Measurements from ENCODE around the gene MARCHF4.

The MARCHF4 gene

DNA sequence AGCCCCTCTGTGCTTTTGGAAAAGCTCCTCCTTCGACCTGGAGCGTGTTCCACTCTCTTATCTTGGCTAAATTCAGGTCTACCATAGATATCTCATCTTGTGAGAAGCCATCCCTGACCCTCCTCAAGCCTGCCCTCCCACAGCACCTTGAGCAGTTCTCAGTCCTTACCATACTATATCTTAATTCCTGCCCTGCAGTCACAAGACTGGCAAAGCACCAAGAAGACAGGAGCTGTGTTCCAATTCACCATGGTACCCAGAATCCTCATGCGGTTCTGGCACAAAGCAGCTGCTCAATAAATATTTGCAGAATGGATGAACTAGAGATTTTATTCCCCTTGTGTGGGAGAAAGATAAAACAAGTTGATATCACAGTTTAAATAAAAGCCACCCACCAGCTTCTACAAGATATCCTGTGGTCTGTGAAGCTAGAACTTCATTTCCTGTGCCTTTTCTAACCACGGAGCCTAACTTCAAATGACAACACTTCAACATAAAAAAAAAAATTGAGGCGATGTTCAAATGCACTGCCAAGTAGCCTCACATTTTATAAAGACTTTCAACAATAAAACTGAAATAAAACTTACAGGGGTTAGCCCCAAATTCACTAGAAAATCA, 19.5 kb downstream of the MARCHF4 start:
- DNase-seq, result no peak

DNA sequence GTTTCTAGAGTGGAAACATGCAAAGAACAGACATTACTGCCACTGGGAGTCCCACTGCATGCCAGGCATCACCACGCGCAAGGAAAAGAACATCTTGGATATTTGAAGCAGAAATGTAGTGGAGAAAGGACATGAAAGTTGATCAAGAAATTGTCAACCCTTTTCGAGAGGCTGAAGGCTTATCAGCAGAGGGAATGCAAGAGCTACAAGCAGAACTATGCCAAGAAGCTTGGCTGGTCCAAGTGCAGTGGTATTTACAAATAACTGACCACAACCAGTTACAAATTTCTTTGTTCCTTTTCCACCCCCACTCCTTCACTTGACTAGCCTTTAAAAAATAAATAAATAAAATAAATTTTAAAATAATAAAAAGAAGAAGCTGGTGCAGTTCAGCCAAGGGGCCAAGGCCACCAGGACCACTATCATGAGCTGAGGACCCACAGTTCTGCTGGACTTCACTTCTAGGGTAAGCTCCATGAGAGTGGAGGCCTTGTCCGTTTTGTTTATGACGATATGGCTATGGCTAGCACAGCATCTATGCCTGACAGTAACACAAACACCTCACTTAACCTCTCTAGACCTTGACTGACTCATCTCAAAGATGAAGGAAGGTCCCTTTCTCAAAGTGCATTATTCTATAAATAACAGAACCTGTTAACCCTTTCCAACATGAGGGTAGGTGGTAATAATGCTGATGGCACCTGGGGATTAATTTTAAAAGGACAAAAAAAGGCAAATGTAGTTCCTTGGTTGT, 20.9 kb downstream of the MARCHF4 start:
- no peak for DNase-seq

DNA sequence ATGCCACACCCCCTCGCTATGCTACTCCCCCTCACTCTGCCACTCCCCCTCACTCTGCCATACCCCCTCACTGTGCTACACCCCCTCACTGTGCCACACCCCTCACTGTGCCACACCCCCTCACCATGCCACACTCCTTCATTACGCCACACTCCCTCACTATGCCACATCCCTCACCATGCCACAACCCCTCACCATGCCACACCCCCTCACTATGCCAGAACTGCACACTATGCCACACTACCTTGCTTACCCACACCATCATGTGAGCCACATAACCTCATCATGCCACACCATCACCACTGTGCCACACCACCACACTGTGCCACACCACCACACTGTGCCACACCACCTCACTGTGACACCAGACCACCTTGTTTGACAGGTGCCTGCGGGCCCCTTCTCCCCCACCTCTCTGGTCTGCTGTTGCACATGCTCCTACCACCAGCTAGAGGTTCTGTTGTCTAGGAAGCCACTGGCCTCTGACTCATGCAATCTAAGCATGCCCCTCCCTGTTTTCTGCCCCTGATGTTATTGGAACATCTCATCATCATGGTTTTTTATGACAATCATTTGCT, 22.0 kb downstream of the MARCHF4 start:
- DNase-seq, result no peak

DNA sequence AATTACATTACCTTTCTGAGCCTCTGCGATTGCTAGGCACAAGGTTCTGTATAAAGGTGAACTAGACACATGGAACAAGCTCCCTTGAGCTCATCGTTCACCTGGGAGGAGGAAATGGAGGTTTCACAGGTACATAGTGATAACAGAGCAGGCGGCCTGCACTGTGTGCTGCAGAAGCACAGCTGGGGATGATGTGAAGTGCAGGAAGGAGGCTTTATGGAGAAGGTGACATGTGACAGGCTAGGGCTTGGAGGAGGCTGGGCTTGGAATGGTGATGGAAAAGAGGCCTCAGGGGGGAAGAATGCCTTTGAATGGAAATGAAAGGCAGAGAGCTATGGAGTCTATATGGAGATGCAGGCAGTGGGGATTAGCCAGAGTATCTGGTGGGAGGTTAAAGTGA, 22.9 kb downstream of the MARCHF4 start:
- DNase-seq, result no peak

DNA sequence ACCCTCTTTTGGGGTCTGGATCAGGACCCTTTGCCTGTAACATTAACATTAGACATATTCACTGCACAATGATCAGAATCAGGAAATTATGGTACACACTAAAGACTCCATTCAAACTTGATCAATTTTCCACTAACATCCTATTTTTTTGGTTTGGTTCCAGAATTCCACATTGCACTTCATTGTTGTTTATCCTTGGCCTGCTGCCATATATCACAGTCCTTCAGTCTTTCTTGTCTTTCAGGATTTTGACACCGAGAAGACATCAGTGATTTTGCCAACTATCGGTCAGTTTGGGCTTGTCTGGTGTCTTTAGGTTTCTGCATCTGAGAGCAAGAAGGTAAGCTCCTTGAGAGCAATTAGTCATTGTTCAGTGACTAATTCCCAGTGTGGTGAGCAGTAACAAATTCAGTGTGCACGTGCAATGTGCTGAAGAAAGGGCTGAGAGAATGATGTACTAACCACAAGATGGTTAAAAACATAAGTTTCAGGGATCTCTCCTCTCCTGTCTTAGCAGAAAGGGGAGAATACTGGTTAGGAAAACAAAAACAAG, 23.5 kb downstream of the MARCHF4 start:
- DNase-seq, result no peak

DNA sequence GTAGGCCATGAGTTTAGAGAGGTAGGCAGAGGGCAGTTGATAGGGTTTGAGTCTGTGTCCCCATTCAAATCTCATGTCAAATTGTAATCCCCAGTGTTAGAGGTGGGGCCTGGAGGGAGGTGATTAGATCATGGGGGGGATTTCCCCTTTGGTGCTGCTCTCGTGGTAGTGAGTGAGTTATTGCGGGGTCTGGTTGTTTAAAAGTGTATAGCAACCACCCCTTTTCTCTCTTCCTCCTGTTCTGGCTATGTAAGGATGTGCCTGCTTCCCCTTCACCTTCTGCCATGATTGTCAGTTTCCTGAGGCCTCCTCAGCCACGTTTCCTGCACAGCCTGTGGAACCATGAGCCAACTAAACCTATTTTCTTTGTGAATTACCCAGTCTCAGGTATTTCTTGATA, 25.5 kb downstream of the MARCHF4 start:
- no peak for DNase-seq

DNA sequence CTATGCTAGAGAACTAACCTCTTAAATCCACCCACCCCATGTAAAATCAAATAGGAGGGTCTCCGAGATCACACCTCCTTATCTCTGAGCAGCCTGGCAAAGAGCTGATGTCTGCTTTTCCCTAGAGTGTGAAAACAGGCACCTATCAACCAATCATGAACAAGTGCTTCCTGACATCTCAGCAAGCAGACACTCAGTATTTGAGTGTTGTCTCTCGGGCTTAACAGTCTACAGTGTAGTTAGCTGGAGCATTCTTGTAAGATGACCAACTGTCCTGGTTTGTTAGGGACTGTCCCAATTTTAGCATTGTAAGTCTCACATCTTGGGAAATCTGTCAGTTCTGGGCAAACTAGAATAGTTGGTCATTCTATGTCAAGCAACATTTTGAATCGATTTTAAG, 26.4 kb downstream of the MARCHF4 start:
- DNase-seq, result no peak

DNA sequence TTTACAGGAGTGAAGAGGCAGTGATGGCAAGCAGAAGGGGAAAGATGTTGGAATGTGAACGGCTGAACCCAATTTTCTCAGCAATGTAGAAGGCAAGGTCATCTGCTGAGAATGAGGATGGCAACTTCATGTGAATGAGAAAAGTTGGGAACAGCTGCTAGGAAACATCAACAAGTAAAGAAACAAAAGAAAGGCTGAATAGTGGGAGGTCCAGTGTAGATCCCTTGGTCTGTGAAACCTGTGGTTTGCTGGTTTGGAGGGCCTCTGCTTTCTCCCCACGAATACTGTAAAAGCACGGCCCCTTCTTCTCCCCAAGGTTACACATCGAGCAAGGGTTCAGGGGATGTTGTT, 27.4 kb downstream of the MARCHF4 start:
- DNase-seq, result no peak

DNA sequence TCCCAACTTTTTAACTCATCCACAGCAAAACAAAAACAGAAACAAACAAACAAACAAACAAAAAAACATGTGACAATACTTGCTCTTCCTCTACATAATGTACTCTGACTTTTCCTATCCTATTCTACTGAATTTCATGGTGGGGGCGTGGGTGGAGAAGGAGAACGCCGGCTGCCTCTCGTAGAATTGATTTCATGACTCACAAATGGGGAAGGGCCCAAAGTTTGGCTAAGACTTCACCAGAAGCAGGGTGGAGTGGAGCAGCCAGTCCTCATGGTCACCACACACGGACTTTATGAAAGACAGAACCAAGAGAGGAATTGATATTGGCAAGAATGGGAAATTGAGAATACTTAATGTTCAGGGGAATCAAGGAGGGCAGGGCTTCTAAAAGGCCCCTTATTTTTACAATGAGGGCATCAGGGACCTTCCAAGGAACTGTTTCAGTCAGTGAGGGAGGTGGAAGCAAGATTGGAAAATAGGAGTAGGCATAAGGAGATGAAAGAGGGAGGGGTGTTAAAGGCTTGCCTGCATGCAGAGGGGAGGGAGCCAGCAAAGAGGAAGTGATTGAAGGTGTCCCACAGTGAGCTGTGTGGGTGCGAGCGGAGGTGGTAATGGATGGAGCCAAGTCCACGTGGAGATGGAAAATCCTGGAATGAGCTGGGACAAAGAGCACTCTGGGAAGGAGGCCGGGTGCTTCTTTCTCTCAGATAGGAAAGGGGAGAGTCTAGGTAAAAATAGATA, 27.9 kb downstream of the MARCHF4 start:
- DNase-seq, result no peak

DNA sequence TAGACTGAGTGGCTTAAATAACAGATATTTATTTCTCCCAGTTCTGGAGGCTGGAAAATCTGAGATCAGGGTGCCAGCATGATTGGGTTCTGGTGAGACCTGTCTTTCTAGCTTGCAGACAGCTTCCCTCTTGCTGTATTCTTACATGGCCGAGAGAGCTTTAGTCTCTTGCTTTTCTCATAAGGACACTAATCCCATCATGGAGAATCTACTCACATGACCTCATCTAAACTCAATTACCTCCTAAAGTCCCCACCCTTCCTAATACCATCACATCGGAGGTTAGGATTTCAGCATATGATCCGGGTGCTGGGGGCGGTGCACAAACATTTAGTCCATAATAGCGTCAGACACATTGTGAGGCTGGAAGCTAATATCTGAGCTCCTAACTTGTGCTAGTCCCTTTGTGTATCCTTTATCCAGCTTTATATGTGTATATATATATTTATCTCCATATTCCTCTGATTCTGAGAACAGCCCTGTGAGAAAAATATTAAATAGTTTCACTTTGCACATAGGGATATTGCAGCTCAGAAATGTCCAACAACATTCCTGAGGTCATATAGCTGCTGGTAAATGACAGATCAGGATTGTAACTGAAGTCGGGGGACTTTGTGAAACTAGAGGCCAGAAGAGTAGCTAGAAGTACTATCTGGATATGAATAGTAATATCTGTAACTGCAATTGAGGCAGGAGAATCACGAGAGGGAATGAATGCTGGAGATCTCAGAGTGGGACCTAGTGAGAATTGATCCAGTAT, 28.9 kb downstream of the MARCHF4 start:
- DNase-seq, result no peak

DNA sequence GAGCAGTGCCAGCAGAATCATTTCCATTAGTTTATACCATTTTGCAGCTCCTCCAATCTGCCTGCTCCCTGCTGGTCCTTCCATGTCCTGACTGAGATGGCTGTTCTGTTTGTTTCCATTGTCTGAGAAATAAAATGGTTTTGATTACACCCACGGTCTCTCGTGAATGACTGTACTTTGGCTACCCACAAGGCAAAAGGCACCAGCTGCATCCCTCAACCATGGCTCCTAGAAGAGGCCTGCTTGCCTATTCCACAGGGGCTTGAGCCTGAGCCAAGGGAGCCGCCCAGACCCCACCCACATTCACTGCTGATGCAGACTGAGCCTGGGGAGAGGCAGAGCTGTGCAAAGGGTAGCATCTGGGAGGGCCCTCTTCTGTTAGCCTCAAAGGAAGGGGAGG, 31.2 kb downstream of the MARCHF4 start:
- peak in 3 of 56 donors; percentile 2 to 18 (median 7) for DNase-seq

DNA sequence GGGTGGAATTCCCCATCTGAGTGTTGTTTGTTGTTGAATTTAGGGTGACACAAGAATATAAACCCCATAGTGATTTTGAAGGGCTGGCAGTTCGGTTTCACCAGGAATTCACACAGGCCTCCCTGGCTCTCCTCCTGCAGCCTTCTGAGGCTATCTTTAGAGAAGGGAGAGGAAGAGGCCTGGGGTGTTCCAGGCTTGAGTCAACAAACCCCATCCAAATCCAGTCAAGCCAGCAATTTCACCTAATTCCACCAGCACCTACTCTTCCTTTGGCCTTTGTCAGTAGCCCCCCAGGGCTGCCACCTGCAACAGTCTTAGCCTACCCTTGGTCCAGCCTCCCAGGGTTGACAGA, 32.0 kb downstream of the MARCHF4 start:
- no peak for DNase-seq

DNA sequence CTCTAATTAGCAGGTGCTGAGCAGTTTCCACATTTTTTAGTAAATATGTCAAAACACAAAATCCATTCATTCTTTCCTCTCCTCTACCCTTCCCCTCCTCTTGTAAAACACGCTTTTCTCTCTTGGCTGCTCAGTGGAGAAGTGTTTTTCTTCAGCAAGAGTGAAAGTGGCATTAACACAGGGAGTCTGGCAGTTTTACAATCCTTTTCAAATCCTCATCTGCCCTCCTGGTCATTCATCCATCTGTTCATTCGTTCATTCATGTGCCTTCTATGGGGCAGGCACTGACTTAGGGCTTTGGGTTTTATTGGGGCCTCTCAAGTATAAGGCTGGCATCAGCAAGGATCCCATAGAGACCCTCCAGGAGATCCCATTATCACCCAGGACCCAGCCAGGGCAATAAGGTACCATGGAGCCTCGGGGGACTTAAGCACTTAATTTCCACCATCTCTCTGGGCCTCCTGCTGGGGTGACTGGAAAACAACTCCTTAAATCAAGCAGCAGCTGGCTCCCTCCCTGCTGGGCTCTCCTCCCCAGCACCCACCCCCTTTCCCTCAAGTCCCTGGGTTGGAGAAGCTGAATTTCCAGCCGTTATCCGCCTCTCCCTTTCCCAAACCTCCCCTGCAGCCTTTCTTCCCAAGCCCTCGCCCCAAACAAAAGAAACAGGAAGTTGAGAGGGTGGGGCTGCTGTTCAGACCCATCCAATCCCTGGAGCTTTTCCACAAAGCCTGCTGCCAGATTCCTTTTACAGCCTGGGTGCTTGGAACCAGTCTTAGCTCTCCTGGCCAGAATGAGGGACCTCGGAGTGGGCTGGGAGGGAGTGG, 32.6 kb downstream of the MARCHF4 start:
- peak in 24 of 56 donors; percentile 4 to 46 (median 18) for DNase-seq

DNA sequence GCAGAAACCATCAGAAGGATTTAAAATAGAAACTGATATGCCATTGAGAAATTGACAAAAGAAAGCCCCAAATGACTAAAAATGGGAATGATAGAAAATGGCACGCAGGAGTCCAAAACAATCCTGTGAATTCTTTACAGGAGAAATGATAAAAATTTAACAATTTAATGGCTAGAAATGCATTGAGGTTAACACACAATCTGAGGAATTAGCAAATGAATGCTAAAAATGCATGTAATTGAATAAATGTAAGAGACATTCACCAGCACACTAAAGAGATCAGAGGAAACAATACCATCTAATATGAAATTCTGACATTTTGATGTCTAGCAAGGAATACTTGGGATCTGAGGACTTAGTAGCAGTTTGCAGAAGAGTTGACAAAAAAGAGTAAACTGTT, 37.0 kb downstream of the MARCHF4 start:
- no peak for DNase-seq

DNA sequence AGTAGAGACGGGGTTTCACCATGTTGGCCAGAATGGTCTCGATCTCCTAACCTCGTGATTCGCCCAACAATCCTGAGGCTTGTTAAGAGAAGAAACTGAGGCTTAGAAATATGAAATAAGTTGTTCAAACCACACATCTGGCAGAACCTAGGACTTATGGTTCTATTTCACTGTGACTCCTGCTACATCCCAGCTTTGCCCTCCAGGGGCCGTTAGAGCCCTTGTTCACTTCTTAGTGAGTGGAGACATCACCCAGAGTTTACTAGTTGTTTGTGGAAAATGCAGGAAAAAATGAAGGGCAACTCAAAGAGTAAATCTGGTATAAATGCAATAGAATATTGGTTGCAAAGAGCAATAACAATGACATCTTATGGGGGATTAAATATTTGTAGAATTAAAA, 43.9 kb downstream of the MARCHF4 start:
- DNase-seq, result no peak

DNA sequence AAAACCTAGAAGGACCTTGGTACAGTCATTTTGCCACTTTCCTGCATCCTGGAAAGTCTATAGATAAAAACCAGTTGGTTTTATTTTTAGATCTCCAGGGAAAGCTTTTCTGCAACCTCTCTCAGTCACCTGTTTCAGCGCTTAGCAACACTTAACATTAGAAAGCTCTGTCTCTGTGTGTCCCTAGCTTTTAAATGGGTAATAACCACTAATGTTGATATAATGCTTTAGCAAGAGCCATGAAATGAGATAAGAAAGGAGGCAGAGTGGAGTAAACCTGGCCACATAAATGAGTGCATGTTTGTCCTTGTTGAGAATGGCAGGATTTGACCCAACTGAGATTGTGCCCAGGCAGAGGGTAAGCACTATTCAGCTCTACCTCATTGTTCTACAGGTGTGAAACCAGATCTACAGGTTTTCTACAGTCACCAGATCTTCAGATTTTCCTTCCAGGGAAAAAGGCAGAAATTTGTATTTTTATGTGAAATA, 44.8 kb downstream of the MARCHF4 start:
- no peak for DNase-seq

Measured in amygdala (tissue), 56 donors.